Endodermal cell (in vitro differentiated cells): ENCODE data around the gene CBFA2T3. TPM values are rescaled to one million over a fixed set of nuclear protein-coding genes. Genes with fewer than 3 reads are reported as not detected.

Experiments used
- DNase-seq: peaks from one replicate; pipeline ENCODE4 v3.0.0-alpha.2; 2017
- H3K27ac ChIP-seq: 2 replicates; pipeline ENCODE4 v1.5.1; 2013; ENCODE audit warnings: mild to moderate bottlenecking, low read depth, low read length, moderate library complexity
- H3K27me3 ChIP-seq: 2 replicates; pipeline ENCODE4 v1.6.1; 2013; ENCODE audit warnings: mild to moderate bottlenecking, low read length, moderate library complexity; ENCODE audit not compliant: insufficient read depth, control insufficient read depth, poor library complexity, severe bottlenecking
- H3K36me3 ChIP-seq: 2 replicates; pipeline ENCODE4 v1.7.0; 2013; ENCODE audit warnings: mild to moderate bottlenecking, low read length, moderate library complexity; ENCODE audit not compliant: control insufficient read depth, insufficient read depth
- H3K4me1 ChIP-seq: one replicate; pipeline ENCODE4 v1.7.0; 2013; ENCODE audit warnings: low read length; ENCODE audit not compliant: control insufficient read depth, insufficient read depth
- H3K4me3 ChIP-seq: 2 replicates; pipeline ENCODE4 v1.5.1; 2013; ENCODE audit warnings: mild to moderate bottlenecking, low read length, moderate library complexity
- H3K9ac ChIP-seq: 2 replicates; pipeline ENCODE4 v1.6.1; 2013; ENCODE audit warnings: mild to moderate bottlenecking, low read length, moderate library complexity; ENCODE audit not compliant: poor library complexity, severe bottlenecking; ENCODE audit errors: extremely low read depth
- H3K9me3 ChIP-seq: 2 replicates; pipeline ENCODE4 v1.6.1; 2013; ENCODE audit warnings: mild to moderate bottlenecking, low read length, moderate library complexity; ENCODE audit not compliant: control insufficient read depth
- H3K27ac Mint-ChIP-seq: 2 replicates; pipeline ENCODE4 v1.8.0; 2020; ENCODE audit warnings: mixed read lengths
- H3K27me3 Mint-ChIP-seq: 2 replicates; pipeline ENCODE4 v1.8.0; 2021; ENCODE audit warnings: mild to moderate bottlenecking, mixed read lengths; ENCODE audit not compliant: insufficient read depth
- H3K36me3 Mint-ChIP-seq: 2 replicates; pipeline ENCODE4 v1.8.0; 2020; ENCODE audit warnings: low read depth, mixed read lengths
- H3K4me1 Mint-ChIP-seq: 2 replicates; pipeline ENCODE4 v1.8.0; 2020; ENCODE audit warnings: mixed read lengths
- H3K4me3 Mint-ChIP-seq: 2 replicates; pipeline ENCODE4 v1.8.0; 2020; ENCODE audit warnings: mild to moderate bottlenecking, moderate library complexity, mixed read lengths
- H3K9me3 Mint-ChIP-seq: 2 replicates; pipeline ENCODE4 v1.8.0; 2020; ENCODE audit warnings: mild to moderate bottlenecking, mixed read lengths
- WGBS, 2 experiments: methylation state at CpG; one replicate each; pipeline versions ENCODE4 v1.1.5 to v1.1.7; 2013; ENCODE audit warnings: missing lambda C conversion rate in 2 of 2, mixed read lengths in 1 of 2; ENCODE audit not compliant: insufficient coverage in 1 of 2, insufficient read length in 1 of 2; 5-methylcytosine and 5-hydroxymethylcytosine counted together
- total RNA-seq, 2 donors: library from RNA; stranded (reverse); fragmentation: NEBNext Ultra II Directional in 1 of 2; extraction: Animal tissue kit (Norgen Biotek cat#: 25700) in 1 of 2; gene quantifications; 2 replicates in 1 of 2; 3 replicates in 1 of 2; pipeline ENCODE4 v1.2.1, GENCODE V29; 2021
- TF ChIP-seq, protein P1 (sequence below): fragments of 200-600 bp; sonication (generic); conservative IDR thresholded peaks from 2 replicates; pipeline ENCODE4 v1.5.0; 2021; ENCODE audit warnings: antibody characterized with exemption, mild to moderate bottlenecking

CBFA2T3 gene
- total RNA-seq, 2 donors from 2014 or later, result 1.0 to 3.1 TPM

DNA sequence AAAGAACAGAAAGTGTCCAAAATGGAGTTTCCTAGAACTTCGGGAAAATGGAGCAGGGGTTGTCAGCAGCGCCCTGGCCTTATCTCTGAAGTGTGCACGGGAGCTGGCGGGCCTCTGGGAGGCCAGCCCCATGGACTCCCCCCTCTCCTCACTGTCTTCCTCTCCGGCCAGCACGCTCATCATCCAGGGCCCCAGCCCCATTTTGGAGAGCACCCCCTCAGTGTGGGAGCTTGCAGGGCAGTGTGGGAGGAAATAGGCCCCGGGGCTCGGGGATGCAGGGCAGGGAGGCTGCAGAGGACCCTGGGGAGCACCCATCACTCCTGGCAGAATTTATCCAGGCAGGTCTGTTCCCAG lies 105.7 kb downstream of the CBFA2T3 start:
- Histone ChIP-seq H3K27me3 (no peaks in the 10 kb centered on the region), H3K9ac (no peak overlapping the region), H3K9me3 (no peaks in the 10 kb centered on the region), H3K36me3 (no peaks in the 10 kb centered on the region), H3K27ac (no peak overlapping the region), H3K4me3 (no peak overlapping the region), H3K4me1 (no peaks in the 10 kb centered on the region)
- no peaks in the 10 kb centered on the region for H3K9me3 Mint-ChIP-seq
- no peak overlapping the region for H3K27ac Mint-ChIP-seq
- WGBS, 2 experiments, result 78 to 82% methylated on average over 6 to 8 of the region's 8 CpGs
- no peaks in the 10 kb centered on the region for H3K4me1 Mint-ChIP-seq
- TF ChIP-seq, protein P1, sequence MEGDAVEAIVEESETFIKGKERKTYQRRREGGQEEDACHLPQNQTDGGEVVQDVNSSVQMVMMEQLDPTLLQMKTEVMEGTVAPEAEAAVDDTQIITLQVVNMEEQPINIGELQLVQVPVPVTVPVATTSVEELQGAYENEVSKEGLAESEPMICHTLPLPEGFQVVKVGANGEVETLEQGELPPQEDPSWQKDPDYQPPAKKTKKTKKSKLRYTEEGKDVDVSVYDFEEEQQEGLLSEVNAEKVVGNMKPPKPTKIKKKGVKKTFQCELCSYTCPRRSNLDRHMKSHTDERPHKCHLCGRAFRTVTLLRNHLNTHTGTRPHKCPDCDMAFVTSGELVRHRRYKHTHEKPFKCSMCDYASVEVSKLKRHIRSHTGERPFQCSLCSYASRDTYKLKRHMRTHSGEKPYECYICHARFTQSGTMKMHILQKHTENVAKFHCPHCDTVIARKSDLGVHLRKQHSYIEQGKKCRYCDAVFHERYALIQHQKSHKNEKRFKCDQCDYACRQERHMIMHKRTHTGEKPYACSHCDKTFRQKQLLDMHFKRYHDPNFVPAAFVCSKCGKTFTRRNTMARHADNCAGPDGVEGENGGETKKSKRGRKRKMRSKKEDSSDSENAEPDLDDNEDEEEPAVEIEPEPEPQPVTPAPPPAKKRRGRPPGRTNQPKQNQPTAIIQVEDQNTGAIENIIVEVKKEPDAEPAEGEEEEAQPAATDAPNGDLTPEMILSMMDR, result no peak
- no peak for DNase-seq
- H3K4me3 Mint-ChIP-seq, result no peak overlapping the region
- no peaks in the 10 kb centered on the region for H3K27me3 Mint-ChIP-seq
- H3K36me3 Mint-ChIP-seq, result no peaks in the 10 kb centered on the region

DNA sequence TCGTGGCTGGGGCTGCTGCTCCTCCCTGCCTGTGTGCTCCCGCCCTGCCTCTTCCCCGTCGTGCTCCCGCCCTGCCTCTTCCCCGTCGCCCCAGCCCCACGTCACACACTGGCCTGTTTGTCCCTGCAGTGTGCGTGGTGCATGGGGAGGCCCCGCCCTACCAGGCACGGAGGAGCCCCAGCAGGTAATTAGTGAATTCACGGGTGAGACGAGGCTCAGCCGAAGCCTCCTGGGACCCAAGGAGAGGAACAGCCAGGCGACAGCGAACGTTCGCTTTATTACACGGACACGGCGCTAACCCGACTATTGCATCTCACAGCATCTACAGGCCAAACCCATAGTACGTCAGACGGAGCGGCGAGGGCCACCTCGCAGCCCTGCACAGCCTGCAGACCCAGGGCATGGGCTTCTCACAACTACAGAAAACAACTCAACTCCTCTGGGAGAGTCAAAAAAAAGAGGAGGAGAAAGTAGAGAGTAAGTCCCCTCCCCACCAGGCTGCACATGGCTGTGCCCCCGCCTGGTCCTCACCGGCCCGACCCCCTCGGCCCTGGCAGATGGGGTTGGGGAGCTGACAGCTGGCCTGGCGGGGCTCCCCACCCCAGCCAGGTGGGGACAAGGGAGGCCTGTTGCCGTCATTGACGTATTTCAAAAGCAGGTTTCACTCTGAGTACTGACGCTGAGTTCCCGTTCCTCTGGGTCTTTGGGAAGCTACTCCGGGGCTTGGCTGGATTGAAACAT lies 106.2 kb downstream of the CBFA2T3 start:
- no peak overlapping the region for H3K4me3 ChIP-seq
- no peaks in the 10 kb centered on the region for H3K4me1 ChIP-seq
- DNase-seq, result no peak
- no peak overlapping the region for H3K4me3 Mint-ChIP-seq
- no peaks in the 10 kb centered on the region for H3K9me3 Mint-ChIP-seq
- H3K27me3 ChIP-seq, result no peaks in the 10 kb centered on the region
- H3K36me3 Mint-ChIP-seq, result no peaks in the 10 kb centered on the region
- 87 to 88% methylated on average over 29 to 37 of the region's 37 CpGs for WGBS, 2 experiments
- no peaks in the 10 kb centered on the region for H3K27me3 Mint-ChIP-seq
- H3K27ac ChIP-seq, result no peak overlapping the region
- no peaks in the 10 kb centered on the region for H3K9me3 ChIP-seq
- no peaks in the 10 kb centered on the region for H3K4me1 Mint-ChIP-seq
- no peaks in the 10 kb centered on the region for H3K36me3 ChIP-seq
- no peak overlapping the region for H3K9ac ChIP-seq
- H3K27ac Mint-ChIP-seq, result no peak overlapping the region
- TF ChIP-seq, protein P1, result no peak

DNA sequence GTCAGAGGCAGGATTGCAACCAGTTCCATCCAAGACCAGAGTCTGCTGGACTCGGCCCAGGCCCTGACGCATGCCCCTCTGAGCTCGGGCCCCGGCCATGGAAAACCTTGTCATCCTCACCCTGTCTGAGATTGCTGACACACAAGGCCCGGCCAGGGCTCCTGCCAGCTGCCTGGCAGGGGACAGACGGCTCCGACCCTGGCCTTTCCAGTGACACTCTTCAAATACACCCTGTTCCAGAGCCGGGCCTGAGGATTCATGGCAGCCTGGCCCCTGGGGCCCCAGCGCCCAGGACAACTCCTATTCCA lies 107.4 kb downstream of the CBFA2T3 start:
- no peaks in the 10 kb centered on the region for H3K4me1 Mint-ChIP-seq
- Histone ChIP-seq H3K27ac (no peak overlapping the region), H3K27me3 (no peaks in the 10 kb centered on the region), H3K9me3 (no peaks in the 10 kb centered on the region), H3K36me3 (no peaks in the 10 kb centered on the region), H3K9ac (no peak overlapping the region), H3K4me1 (no peaks in the 10 kb centered on the region), H3K4me3 (no peak overlapping the region)
- 70 to 87% methylated on average over 2 to 9 of the region's 9 CpGs for WGBS, 2 experiments
- no peaks in the 10 kb centered on the region for H3K27me3 Mint-ChIP-seq
- TF ChIP-seq, protein P1, result no peak
- no peak overlapping the region for H3K27ac Mint-ChIP-seq
- no peak for DNase-seq
- no peaks in the 10 kb centered on the region for H3K36me3 Mint-ChIP-seq
- H3K4me3 Mint-ChIP-seq, result no peak overlapping the region
- no peaks in the 10 kb centered on the region for H3K9me3 Mint-ChIP-seq
